Measurements from ENCODE around the gene PIEZO2.

PIEZO2 gene

DNA sequence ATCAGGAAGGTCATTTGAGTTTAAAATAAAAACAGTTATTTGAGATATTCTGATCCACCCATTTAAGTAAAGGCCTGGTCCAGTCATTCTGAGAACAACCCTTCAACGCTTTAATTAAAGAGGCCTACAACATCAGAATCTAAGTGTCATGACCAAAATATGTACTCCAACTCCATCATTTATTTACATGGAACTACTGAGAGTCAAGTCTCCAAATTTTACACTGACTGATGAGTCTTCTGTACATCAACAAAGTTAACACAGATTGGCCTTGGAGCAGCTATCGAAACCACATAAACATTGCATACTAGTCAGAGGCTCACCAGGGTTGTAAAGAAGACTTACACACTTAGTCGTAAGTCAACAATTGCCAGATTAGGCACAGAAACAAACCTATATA, 37.1 kb downstream of the PIEZO2 start:
- DNase-seq, result no peak

DNA sequence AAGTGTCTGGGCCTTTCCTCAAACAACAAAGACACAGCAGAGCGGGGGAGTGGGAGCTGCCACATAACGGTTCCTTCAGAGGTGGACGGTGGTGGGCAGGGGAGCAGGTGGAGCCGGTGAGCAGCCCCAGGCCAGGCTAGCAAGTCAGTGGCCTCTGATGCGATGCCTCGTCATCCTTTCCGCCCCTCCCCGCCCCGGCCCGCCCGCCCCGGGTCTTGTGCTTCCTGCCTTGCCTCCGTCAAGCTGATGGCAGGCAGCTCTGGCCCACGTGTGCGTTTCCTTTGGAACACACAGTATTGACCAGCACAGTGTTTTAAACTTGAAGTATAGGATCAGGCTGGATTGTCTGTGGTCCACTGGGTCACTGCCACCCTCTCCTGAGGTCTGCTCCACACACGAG, 38.9 kb downstream of the PIEZO2 start:
- DNase-seq, result no peak

DNA sequence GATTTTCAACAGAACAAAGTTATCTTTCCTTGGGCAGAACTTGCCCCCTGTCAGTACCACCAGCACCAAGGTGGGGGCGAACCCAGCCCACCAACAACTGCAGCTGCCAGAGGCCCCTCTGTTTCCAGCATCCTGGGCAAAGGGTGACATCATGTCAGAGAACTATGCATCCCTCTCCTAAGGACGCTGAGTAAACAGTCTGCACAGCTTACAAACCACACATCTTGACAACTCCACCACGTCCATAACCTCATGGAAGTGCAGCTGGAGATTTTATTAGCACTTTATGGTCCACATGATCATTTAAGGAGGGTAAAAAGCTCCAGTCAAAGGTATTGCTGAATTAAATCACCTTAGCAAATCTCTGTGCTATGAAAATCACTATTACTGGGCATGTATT, 40.4 kb downstream of the PIEZO2 start:
- no peak for DNase-seq

DNA sequence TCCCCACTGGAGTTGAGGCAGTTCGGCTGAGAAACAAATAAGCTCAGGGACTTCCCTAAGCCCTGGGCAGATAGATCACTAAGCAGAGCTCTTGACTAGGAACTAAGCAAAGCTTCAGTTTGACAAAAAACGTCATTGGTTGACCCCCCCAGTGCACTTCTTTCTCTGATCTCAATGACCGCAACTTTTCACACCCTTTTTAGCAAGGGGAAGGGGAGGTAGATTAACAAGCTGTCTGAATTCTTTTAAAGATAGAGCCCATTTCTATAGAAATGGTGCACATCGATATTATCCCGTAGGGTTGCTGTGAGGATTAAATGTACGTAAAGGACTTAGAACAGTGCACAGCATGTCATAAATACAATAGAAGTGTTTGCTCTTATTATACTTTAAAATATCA, 42.5 kb downstream of the PIEZO2 start:
- DNase-seq, result no peak

DNA sequence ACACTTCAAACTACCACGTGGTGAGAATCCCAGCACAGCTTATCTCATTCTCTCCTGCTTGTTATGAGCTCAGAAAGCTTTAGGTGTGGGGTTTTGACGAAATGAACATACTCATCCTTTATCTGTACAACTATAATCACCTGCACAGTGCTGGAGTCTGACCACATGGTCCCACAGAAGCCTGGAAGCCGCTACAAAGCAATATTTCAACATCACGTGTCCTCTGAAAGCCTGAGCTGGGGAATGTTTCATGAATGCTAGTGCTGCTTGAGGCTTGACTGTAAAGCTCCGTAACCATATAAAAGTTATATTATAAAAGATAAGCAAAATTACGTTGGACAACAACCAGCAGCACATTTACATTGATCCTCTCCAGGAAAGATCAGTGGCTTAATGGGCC, 43.9 kb downstream of the PIEZO2 start:
- no peak for DNase-seq

DNA sequence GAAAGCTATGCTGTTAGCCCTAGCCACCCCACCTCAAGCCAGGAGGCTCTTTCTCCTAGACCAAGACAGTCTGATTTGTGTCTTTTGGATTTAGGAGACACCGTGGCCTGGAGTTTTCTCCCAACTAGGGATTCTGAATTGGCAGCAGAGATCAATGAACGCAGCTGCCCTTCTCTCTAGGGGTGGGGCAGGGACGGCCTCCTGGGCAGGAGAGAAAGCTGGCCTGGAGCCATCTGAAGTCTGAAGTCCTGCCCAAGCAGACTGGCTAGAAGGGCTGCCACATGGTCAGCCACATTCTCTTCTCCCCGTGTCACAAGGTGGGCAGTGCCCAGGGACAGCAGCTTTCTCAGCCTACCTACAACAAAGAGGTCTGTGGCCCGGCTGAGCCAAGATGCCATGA, 45.1 kb downstream of the PIEZO2 start:
- DNase-seq, result no peak

DNA sequence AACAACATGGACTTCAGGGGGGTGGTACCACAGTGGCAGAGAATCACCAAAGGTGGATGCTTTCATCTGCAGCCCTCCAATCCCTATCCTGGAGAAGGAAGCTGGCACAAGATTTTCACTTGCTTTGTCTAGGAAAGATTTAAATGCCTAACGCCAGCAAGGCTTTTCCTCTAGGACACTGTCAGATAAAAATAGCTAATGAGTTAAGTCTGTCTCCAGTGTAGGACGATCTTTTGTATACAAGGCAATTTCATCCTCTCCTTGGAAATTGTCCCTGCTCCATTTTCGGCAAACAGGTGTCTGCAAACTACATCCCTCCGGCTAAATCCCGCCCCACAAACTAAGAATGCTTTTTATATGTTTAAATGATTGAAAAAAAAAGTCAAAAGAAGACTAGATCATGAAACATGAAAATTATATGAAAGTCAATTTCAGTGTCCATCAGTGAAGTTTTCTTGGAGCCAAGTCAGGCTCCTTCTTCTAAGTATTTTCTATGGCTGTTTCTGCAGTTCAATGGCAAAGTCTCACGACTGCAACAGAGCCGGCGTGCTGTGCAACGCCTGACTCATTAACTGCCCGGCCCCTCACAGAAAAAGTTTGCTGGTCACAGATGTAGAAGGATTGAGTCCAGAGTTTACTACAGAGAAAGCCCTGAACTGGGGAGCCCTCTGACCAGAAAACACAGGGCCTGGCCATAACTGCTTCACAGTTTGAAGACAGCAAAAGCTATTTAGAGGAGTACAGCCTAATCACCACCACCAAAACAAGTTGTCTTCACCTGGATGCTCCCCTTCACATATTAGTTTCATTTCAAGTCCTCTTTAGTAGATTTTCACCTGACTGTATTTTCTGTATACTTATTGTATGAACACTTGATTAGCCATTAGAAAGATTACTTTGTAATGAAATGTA, 52.3 kb downstream of the PIEZO2 start:
- DNase-seq, result no peak

DNA sequence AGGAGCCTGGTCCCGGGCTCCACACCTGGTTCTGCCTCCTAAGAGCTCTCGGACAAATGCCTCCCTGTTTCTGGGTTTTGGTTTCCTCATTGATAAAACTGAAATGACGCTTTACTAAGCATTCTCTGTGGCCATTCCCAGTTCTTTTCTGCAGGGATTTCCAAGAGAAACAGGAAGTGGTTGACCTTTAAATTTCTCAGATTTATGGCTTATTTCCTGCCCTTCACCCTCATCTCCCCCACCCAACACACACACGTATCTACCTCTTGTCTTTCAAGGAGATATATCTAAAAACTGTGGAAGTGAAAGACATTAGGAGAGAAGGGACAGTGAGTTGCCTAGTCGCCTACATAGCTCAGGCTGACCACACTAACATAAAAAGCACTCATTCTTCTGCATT, 53.0 kb downstream of the PIEZO2 start:
- no peak for DNase-seq

DNA sequence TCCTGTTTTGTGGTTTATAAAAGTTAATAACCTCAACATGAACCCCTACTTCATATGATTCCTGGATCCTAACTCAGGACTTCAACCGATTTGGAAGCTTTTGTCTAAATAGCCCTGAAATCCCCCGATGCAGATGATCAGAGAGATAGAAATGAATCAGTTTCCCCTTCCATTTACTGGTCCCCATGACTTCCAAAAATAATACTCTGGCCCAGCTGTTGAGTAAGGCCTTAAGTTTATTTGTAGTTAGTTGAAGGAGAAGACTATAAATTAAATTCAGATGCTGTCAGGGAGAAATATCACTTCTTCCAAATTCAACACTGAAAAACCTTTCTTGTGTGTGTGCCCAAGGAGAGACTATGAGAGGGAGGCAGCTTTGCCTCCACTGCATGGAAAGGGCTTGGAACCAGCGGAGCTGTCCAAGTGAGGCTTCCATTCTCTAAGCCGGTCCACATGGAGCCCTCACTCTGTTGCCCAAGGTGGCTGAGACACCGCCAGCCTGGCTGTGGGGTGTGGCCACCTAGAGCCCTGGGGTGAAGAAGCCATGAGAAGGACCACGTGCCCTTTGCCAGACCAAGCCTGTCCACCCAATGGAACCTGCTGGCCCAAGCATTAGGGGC, 53.6 kb downstream of the PIEZO2 start:
- DNase-seq, result no peak

DNA sequence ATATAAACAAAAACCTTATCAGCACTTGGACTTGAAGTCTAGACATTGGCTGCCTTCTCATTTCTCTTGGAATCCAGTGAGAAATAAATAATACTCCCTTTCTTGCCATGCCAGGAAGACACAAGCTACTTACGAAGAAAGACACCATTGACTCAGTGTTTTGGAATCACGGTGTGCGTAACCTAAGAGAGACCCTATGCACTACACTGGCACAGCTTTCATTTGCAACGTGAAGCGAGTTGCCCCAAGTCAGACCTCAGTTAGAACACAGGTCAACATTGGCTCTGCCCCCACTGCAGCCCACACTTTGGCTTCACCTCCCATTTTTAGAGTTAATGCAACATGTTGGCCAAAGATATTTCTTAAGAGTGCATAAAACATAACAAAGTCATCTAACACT, 54.2 kb downstream of the PIEZO2 start:
- no peak for DNase-seq

DNA sequence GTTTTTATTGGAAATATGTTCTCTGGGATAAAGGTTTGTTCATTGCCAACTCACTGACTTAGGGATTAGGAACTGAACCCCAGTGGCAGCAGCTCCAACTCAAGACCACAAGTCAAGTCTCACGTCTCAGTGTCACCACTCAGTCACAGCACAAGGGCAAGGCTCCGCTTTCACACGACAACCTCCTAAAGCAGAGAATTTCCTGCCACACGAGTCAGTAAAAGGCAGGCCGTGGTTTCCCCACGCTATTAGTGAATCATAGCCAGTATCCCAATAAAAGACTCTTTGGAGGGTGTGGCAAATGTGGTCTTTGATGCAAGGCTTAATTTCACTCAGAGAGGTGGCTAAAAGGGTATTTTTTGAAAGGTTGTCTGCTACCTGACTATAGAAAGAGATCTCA, 57.6 kb downstream of the PIEZO2 start:
- no peak for DNase-seq

DNA sequence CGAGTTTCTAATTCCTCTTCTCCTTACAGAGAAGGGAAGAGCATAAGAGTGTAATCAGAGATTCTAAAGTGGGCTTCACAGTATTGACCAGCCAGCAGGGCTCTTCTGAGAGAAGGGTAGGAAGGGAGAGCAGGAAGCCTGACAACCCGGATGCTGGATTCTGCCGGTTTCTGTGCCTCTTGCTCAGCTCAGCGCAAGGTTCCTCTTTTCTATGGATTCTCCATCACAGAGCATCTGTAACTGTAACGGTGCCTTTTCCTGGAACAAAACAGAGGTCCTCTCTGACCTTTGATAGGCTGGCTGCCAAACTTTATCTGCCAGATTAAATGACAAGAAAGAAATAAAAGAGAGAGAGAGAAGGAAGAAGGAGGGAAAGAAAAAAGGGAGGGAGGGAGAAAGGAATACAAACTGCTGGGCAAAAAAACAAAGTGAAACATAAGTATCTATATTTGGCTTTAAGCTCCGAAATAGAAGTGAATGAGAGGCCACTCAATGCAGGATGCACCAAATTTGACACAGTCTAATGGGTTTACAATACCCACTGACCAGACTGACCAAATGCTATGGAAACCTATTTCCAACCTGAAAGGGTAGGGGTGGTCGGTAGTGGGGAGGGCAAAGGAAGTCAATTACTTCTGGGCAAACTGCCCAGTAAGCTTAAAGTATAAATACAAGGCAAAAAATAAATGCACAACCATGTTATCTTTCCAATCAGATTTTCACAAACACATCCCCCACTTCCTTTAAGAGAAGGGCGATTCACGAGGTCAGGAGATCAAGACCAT, 59.2 kb downstream of the PIEZO2 start:
- DNase-seq, result no peak

DNA sequence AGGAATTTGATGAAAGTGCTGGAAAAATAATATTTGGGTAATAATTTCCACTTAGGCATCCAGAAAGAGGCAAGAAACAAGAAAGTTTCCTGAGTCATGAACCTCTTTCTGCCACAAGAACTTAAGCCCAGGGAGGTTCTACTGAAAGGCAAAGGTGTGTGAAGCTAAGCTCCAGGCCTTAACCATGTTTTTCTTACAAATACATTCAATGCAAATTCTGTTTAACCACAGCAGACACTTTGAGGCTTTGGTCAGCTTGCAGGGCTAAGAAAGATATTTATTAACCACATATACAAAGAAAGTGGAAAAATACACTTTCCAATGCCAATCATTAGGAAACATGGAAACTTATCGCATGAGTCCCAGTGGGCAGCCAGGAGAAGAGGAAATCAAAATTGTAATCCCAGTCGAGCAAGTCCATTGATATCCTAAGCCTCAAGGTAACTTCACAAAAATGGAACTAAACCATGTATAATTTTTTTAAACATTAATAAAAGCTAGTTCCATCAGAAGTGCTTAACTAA, 68.3 kb downstream of the PIEZO2 start:
- DNase-seq, result no peak

DNA sequence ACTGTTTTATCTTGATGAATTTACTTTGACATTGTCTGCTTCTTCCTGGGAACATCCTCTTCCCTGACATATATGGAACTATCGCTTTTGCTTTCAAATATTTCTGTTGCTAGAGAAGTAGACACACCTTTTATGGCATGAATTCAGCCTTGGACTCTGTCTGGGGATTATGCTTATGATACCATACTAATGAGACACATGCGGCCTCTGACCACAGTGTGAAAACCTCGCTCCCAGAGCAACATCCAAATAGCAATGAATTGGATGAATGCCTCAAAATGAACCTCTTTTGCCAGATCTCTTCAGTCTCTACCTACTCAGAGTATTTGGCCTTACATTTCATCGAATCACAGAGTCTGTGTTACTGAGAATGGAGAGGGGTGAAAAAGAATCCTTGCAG, 70.9 kb downstream of the PIEZO2 start:
- no peak for DNase-seq

DNA sequence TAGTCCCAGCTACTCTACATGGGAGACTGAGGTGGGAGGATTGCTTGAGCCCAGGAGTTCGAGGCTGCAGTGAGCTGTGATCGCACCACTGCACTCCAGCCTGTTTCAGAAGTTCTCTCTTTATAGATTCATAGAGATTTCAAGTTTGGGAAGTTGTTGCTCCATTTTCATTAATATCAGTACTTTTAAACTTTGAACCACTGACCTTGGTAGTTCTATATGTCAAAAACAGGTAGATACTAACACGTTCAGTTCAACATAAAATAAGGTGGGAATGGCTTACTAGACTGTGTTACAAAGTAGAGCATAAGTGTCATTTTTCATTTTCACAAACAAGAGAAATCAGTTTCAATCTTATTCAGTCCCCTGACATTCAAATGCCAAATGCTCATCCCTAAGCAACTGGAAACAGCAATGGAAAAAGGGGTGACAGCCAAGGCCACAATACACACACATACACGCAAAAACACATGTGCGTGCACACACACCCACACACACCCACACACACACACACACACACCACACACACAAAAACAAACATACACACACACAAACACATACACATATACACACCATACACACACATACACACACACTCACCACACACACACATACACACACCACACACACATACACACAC, 71.7 kb downstream of the PIEZO2 start:
- DNase-seq, result no peak

DNA sequence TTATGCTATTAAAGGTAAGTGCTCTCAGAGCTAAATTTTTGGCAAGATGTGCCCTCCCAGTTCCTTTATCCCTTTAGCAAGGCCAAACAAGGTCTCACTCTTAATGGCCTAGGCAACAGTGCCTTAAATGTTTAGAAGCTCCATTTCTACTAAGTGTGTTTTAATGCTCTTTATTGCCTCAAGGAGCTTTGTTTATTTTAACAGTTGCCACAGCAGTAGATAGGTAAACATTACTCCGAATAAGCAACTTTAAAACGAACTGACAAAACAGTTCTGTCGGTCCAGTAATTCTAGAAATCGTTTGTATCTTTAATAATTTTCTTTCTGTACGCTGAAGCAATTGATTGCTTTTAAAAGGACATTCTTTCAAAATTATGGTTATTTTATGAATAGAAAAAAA, 74.5 kb downstream of the PIEZO2 start:
- no peak for DNase-seq

DNA sequence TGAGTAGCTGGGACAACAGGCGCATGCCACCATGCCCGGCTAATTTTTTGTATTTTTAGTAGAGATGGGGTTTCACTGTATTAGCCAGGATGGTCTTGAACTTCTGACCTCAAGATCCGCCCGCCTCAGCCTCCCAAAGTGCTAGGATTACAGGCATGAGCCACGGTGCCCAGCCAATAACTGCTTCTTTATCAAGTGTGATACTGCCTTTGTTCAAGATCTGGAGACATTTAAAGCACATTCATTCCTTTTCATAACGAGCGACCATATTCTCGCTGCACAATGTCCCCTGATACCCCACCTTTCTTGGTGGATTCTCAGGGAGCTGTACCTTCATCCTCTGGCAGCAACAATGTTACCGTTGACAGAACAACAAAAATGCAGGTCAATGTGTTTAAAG, 75.4 kb downstream of the PIEZO2 start:
- no peak for DNase-seq

DNA sequence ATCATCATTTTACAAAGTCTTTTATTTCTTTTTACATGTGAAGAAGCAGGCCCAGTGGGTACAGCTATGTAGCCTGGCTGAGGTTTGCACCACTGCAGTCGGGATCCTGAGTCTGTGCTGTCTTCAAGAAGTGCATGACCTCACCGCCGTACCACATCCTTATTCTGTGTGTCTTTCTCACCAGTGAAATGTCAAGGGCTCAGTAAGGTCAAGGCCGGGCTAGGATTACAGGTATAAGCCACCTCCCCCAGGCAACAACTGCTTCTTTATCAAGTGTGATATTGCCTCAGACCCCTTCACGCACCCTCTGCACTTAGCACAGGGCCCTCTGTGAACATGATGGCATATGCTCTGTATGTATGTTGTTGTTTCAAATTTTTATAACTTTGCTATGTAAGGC, 76.7 kb downstream of the PIEZO2 start:
- DNase-seq, result no peak

DNA sequence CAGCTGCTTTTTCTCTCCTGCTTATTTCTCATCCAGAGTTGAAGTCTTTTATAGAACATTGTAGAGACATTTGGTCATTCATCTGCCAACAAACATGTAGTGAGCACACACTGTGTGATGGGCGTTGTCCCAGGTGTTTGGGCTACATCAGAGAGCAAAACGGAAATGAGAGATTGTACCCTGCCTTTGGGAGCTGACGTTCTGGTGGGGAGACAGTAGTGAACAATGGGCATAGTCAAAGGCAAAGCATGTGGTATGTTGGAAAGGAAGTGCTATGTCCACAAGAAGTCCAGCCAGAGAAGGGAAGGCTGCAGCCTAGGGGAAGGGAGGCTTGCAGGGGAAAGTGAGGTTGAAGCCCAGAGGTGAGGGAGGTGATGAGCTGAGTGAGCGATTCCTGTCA, 78.1 kb downstream of the PIEZO2 start:
- no peak for DNase-seq

DNA sequence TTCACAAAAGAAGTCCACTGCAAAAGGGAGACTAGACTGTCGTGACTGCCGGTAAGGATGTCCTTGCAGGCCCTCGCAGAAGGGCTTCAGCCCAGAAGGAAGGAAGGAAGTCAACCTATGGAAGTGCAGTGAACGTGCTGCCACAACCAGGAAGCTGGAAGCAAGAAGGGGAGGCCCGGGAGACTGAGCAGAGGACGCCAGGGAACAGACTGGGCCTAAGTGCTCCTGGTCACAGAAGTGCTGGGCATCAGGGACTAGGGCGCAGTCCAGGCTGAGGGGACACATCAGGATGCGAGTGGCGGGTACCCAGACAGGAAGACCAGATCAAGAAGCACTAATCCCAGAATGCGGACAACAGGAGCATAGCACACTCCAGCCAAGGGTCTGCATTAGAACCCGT, 78.8 kb downstream of the PIEZO2 start:
- no peak for DNase-seq

DNA sequence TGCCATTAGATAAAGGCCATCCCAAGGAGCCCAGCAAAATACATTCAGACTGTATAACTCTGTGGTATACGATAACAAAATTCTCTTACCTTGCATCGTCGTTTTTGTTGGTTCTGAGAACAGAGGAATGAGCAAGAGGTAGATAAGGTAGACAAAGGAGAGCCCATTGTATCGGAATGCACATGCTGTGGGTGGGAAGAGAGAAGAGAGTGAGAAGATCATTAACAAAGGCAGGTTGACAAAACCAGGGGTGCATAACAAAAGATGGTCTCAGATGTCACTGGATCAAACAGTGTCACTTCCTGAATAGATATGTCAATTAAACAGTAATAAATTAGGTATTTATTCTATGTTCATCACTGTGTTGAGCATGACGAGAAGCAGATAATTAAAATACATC, 83.3 kb downstream of the PIEZO2 start:
- no peak for DNase-seq

DNA sequence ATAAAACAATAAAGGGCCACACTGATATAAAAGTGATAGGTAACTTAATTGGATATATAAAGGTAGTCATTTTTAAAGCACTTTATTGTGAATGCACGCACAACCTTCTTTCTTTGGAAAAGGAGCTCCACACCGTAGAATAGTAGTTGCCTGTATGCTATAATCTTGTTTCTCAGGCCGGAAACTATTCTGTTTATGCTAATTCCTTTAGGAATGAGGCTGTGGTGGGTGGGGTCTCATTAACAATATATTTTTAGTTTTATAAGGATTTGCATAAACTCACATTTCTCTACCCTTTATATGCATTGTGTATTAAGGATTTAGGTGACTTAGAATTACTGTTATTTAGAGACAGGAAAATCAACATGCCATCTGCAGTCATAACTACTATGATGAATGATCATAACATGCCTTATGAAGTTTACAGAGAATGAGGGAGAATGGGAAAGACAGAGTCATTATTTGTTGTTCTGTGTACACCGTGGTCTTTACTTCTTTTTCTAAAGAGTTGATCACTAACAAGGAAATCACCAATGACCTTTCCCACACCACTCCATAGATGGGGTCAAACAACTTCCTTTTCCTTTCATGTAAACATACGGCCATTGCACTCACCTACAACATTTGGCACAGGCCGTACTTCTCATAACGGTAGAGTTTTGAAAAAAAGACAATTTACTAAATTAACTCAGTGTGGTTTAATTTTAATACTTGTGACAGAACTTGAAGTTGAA, 84.5 kb downstream of the PIEZO2 start:
- DNase-seq, result no peak

Measured in NCI-H226 (cell line).